ENCODE results near the gene GLCCI1.
"Not testable (repeated sequence)": the region's sequence is repeated elsewhere in the genome, so short reads cannot be mapped to it uniquely, and the experiment has no call there.

GLCCI1 gene

GRCh38 chr7:7989616-7990440 lies 21.2 kb downstream of the GLCCI1 start:
- DNase-seq (ENCODE audit: low read depth in 2 of 2): no peak

GRCh38 chr7:7990441-7990761 lies 21.8 kb downstream of the GLCCI1 start:
- DNase-seq (ENCODE audit: low read depth in 2 of 2): no peak

DNA sequence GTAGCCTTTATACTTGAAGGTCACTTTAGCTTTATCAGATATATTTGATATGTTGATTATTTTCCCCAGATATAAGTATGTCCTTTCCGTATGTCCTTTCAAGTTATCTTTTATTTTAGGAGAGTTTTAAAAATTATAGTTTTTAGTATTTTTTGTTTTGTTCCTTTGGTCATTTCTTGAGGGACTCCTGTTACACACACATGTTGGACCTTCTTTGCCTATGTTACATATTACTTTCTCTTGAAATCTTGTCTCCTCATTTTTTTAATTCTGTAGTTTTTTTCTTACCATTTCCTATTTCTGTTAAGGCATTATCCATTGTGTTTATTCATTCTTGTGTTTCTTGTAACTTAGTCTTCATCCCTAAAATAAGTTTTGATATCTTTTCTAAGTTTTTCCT lies 23.9 kb downstream of the GLCCI1 start:
- DNase-seq (ENCODE audit: low read depth in 2 of 2): no peak

DNA sequence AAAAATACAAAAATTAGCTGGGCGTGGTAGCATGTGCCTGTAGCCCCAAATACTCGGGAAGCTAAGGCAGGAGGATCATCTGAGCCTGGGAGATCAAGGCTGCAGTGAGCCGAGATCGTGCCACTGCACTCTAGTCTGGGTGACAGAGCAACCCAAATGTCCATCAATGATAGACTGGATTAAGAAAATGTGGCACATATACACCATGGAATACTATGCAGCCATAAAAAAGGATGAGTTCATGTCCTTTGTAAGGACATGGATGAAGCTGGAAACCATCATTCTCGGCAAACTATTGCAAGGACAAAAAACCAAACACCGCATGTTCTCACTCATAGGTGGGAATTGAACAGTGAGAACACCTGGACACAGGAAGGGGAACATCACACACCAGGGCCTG lies 26.8 kb downstream of the GLCCI1 start:
- not testable (repeated sequence) for DNase-seq (ENCODE audit: low read depth in 2 of 2)

GRCh38 chr7:7996568-7996967 lies 28.0 kb downstream of the GLCCI1 start:
- DNase-seq (ENCODE audit: low read depth in 2 of 2): no peak

- DNase-seq (ENCODE audit: low read depth in 2 of 2): no peak
These were observed 31.8 kb downstream of the GLCCI1 start for GRCh38 chr7:8000315-8000941.

- DNase-seq (ENCODE audit: low read depth in 2 of 2): no peak
These were observed 34.5 kb downstream of the GLCCI1 start for GRCh38 chr7:8003077-8003476.

DNA sequence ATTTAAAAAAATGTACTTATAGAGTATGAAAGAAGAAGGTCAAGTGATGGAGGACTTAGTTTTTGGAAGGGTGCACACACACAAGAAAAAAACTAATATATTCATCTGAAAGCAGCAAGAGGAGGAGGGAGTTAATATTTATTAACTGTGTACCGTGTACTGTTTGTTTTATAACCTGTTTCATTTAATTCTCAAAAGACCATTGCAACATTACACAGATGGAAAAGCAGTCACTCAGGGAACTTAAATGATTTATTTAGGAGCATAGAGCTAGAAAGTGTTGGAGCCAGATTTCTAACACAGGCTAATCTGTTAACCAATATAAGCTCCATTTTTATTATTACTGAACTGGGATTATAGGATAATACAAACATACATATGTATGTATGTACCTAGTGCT lies 36.7 kb downstream of the GLCCI1 start:
- DNase-seq (ENCODE audit: low read depth in 2 of 2): no peak

DNA sequence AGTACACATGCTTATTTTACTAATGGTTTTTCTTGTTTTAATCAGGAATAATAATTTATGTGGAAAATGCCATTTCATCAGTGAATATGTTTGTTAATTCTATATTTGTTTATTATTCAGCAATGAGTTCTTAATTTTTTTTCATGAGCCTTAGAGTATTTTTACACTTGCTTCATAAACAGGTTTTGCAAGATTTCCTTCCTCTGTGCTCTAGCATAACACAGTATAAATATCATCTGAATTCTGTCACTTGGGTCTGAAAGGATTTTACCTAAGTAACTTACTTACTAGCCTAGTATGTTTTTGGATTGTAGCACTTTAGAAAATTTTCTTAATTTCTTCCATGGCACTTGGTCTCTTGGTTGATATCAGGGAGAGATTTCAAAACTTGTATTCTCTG lies 45.8 kb downstream of the GLCCI1 start:
- DNase-seq (ENCODE audit: low read depth in 2 of 2): no peak

- no peak for DNase-seq (ENCODE audit: low read depth in 2 of 2)
These were observed 46.6 kb downstream of the GLCCI1 start for GRCh38 chr7:8015100-8015745.

GRCh38 chr7:8015746-8016120 lies 47.1 kb downstream of the GLCCI1 start:
- no peak for DNase-seq (ENCODE audit: low read depth in 2 of 2)

- DNase-seq (ENCODE audit: low read depth in 2 of 2): no peak
These were observed 48.8 kb downstream of the GLCCI1 start for GRCh38 chr7:8017423-8017822.

- DNase-seq (ENCODE audit: low read depth in 2 of 2): no peak
These were observed 50.4 kb downstream of the GLCCI1 start for GRCh38 chr7:8018961-8019360.

DNA sequence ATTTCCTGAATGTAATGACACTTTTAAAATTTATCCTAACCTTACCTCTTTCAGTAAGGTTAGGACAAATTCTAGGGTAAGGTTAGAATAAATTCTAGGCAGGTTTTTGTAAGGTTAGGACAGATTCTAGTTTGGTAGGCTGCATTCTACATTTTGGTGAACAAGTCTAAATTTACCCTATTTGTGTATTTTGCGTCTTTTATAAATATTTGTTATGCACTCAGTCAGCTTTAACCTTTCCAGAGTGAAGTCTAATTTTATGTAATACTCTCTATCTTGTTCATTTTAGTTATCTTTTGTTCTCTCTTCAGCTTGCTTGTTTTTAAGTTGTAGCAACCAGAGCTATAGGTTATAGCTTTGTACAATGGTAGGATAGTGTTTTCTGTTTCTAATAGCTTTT lies 54.0 kb downstream of the GLCCI1 start:
- DNase-seq (ENCODE audit: low read depth in 2 of 2): no peak

DNA sequence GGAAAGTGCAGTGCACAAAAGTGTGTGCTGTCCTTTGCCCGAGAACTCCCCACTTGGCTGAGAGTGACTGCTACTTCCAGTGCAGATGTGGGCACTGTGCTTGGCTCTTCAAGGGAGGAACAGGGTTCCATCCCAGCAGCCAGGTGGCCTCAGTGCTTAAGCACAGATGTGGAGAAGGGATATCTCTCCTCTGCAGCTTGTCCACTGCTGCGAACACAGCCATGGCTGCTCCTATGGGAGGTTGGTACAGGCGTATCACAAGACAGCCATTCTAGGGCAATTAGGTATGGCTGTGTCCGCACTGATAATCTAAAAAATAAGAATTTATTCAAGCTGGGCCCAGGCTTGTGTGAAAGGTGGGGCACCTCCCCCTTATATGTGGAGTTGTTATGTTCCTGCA lies 66.6 kb downstream of the GLCCI1 start:
- DNase-seq (ENCODE audit: low read depth in 2 of 2): no peak

DNA sequence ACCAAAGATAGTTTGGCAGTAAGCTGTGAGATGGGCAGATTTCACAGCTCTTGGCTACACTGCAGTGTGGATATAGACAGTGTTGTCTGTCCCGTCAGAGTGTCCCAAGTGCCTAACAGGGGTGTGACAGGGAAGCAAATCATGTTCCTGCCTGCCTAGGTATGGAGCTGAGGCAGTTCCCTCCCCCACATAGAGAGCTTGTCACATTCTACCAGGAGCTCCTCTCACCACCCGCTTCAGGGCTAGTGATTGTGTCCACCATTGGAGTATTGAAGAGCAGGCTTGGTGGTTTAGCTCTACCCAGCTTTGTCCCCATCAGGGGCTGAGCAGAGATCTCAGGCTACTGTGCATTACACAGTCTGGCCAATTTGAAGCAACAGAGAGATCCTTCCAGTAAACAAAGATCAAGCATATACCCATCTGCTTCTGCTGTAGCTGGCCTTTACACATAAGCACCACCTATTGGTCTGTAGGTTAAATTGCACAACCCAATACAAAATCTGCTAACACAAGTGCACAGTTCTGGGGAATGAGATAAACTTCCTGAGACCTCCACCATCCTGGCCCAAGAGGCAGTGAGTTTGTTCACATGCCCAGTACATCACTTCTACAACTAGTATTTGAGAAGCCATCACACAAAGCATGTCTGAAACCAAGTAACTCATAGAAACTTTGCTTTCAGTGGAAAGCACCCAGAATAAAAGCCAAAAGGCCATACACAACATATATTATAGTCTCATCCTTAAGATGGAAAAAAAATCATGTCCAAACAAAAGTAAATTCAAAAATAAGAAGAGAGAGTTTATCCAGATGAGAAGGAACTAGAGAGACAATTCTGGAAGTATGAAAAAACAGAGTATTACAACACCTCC lies 67.3 kb downstream of the GLCCI1 start:
- DNase-seq (ENCODE audit: low read depth in 2 of 2): no peak

DNA sequence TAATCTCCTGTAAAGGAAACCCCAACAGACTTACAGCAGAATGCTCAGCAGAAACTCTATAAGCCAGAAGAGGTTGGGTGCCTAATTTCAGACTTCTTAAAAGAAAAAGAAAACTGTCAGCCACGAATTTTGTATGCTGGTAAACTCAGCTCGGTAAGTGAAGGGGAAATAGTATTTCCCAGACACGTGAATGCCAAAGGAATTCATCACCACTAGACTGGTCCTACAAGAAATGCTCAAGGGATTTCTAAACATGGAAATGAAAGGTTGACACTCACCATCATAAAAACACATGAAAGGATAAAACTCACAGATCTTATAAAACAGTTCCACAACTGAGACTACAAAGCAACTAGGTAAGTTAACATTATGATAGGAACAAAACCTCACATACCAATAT lies 68.6 kb downstream of the GLCCI1 start:
- no peak for DNase-seq (ENCODE audit: low read depth in 2 of 2)

DNA sequence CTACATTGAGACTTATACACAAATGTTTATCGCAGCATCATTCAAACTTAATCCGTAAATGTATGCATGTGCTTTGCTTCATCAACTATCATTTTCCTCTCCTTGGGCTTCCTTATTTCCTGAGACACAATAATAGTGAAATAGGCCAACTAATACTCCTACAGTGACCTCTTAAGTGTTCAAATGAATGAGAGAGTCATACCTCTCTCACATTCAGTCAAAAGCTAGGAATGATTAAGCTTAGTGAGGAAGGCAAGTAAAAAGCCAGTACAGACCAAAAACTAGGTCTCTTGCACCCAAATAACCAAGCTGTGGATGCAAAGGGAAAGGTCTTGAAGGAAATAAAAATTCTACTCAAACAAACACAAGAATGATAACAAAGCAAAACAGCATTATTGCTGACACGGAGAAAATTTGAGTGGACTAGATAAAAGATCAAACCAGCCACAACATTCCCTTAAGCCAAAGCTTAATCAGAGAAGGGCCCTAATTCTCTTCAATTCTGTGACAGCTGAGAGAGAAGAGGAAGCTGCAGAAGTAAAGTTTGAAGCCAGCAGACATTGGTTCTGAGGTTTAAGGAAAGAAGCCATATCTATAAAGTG lies 72.3 kb downstream of the GLCCI1 start:
- DNase-seq (ENCODE audit: low read depth in 2 of 2): no peak

DNA sequence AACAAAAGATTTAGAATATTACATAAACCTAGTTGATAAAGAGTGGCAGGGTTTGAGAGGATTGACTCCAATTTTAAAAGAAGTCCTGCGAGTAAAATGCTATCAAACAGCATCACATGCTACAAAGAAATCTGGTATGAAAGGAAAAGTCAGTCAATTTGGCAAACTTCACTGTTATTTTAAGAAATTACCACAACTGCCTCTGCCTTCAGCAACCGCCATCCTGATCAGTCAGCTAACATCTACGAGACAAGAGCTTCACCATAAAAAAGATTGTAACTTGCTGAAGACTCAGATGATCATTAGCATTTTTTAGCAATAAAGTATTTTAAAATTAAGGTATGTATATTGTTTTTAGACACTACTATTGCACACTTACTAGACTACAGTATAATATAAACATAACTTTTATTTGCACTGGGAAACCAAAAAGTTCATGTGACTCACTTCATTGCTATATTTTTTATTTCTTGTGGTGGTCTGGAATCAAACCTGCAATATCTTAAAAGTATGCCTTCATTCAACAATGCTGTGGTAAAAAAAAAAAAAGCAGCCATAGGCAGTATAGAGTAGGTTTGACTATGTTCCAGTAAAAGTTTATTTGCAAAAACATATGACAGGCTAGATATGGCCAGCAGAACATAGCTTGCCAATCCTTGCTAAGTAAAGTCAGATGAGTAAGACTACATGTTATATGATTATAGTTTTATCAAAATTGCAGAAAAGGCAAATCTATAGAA lies 74.4 kb downstream of the GLCCI1 start:
- no peak for DNase-seq (ENCODE audit: low read depth in 2 of 2)

GRCh38 chr7:8044761-8045430 lies 76.3 kb downstream of the GLCCI1 start:
- no peak for DNase-seq (ENCODE audit: low read depth in 2 of 2)

GRCh38 chr7:8048067-8048466 lies 79.5 kb downstream of the GLCCI1 start:
- not testable (repeated sequence) for DNase-seq (ENCODE audit: low read depth in 2 of 2)

Measured in stimulated activated CD4-positive, alpha-beta T cell treated with anti-CD3 and anti-CD28 coated beads, Interleukin-12 subunit alpha, Interleukin-12 subunit beta, amount 100 ng/mL, for 24 hours (primary cell).